Measurements from ENCODE around the gene CARD14.

Gene CARD14

GRCh38 chr17:80222376-80223141 is 52.7 kb downstream of the CARD14 start:
- H3K9me2 ChIP-seq (replicated peaks; ENCODE audit: insufficient read depth, low read length), result no peaks in the 10 kb centered on the region
- DNase-seq, result no peak
- TF ChIP-seq CTCF (IDR thresholded peaks at IDR 0.05; ENCODE audit: low read length) (no peak), EZH2 (optimal IDR thresholded peaks at IDR 0.05; ENCODE audit: low read depth, low read length) (no peak), EZH2phosphoT487 (IDR thresholded peaks at IDR 0.05; ENCODE audit: low read length) (no peak)
- peaks cover 7% of the 10 kb centered on the region for H3K4me1 ChIP-seq (ENCODE audit: low read length)
- H3K4me3 ChIP-seq (ENCODE audit: low read length), result no peak overlapping the region
- no peak overlapping the region for H3K27ac ChIP-seq (ENCODE audit: low read length)
- H3K9me3 ChIP-seq (replicated peaks; ENCODE audit: insufficient read depth, low read length), result no peaks in the 10 kb centered on the region
- H3K36me3 ChIP-seq (replicated peaks; ENCODE audit: insufficient read depth, low read length), result no peaks in the 10 kb centered on the region
- H2AFZ ChIP-seq (ENCODE audit: low read length), result no peak overlapping the region
- H3F3A ChIP-seq (ENCODE audit: insufficient read depth, low read length), result peaks cover 10% of the 10 kb centered on the region
- H3K27me3 ChIP-seq (replicated peaks; ENCODE audit: insufficient read depth, low read length), result no peaks in the 10 kb centered on the region
- H3K4me2 ChIP-seq (ENCODE audit: low read depth, low read length), result no peak overlapping the region
- no peak overlapping the region for H3K9ac ChIP-seq (ENCODE audit: low read length)
- H4K20me1 ChIP-seq (ENCODE audit: insufficient read depth, low read length), result no peaks in the 10 kb centered on the region
- peaks cover 24% of the 10 kb centered on the region for H3K79me2 ChIP-seq (ENCODE audit: low read length)

- Histone ChIP-seq H3K4me1 (ENCODE audit: low read length) (peaks cover 7% of the 10 kb centered on the region), H4K20me1 (ENCODE audit: insufficient read depth, low read length) (no peaks in the 10 kb centered on the region), H3F3A (ENCODE audit: insufficient read depth, low read length) (peaks cover 10% of the 10 kb centered on the region), H3K4me2 (ENCODE audit: low read depth, low read length) (no peak overlapping the region), H3K9ac (ENCODE audit: low read length) (no peak overlapping the region), H3K27ac (ENCODE audit: low read length) (no peak overlapping the region), H2AFZ (ENCODE audit: low read length) (no peak overlapping the region), H3K9me3 (replicated peaks; ENCODE audit: insufficient read depth, low read length) (no peaks in the 10 kb centered on the region), H3K4me3 (ENCODE audit: low read length) (no peak overlapping the region), H3K9me2 (replicated peaks; ENCODE audit: insufficient read depth, low read length) (no peaks in the 10 kb centered on the region), H3K79me2 (ENCODE audit: low read length) (peaks cover 17% of the 10 kb centered on the region), H3K36me3 (replicated peaks; ENCODE audit: insufficient read depth, low read length) (no peaks in the 10 kb centered on the region), H3K27me3 (replicated peaks; ENCODE audit: insufficient read depth, low read length) (no peaks in the 10 kb centered on the region)
- TF ChIP-seq EZH2phosphoT487 (IDR thresholded peaks at IDR 0.05; ENCODE audit: low read length) (no peak), EZH2 (optimal IDR thresholded peaks at IDR 0.05; ENCODE audit: low read depth, low read length) (no peak), CTCF (IDR thresholded peaks at IDR 0.05; ENCODE audit: low read length) (no peak)
- no peak for DNase-seq
These were observed 53.4 kb downstream of the CARD14 start for GRCh38 chr17:80223142-80223815.

GRCh38 chr17:80223838-80224497 is 54.1 kb downstream of the CARD14 start:
- no peak overlapping the region for H3K4me3 ChIP-seq (ENCODE audit: low read length)
- no peaks in the 10 kb centered on the region for H3K36me3 ChIP-seq (replicated peaks; ENCODE audit: insufficient read depth, low read length)
- no peak overlapping the region for H3K9ac ChIP-seq (ENCODE audit: low read length)
- no peak overlapping the region for H3K27ac ChIP-seq (ENCODE audit: low read length)
- no peak overlapping the region for H3K4me2 ChIP-seq (ENCODE audit: low read depth, low read length)
- H4K20me1 ChIP-seq (ENCODE audit: insufficient read depth, low read length), result no peaks in the 10 kb centered on the region
- DNase-seq, result no peak
- peaks cover 10% of the 10 kb centered on the region for H3F3A ChIP-seq (ENCODE audit: insufficient read depth, low read length)
- TF ChIP-seq EZH2 (optimal IDR thresholded peaks at IDR 0.05; ENCODE audit: low read depth, low read length) (no peak), CTCF (IDR thresholded peaks at IDR 0.05; ENCODE audit: low read length) (no peak), EZH2phosphoT487 (IDR thresholded peaks at IDR 0.05; ENCODE audit: low read length) (no peak)
- H3K9me3 ChIP-seq (replicated peaks; ENCODE audit: insufficient read depth, low read length), result no peaks in the 10 kb centered on the region
- H2AFZ ChIP-seq (ENCODE audit: low read length), result no peak overlapping the region
- H3K4me1 ChIP-seq (ENCODE audit: low read length), result peaks cover 3% of the 10 kb centered on the region
- H3K9me2 ChIP-seq (replicated peaks; ENCODE audit: insufficient read depth, low read length), result no peaks in the 10 kb centered on the region
- H3K27me3 ChIP-seq (replicated peaks; ENCODE audit: insufficient read depth, low read length), result no peaks in the 10 kb centered on the region
- peaks cover 10% of the 10 kb centered on the region for H3K79me2 ChIP-seq (ENCODE audit: low read length)

Data from MM.1S (cell line).